ENCODE data around the gene CCDC197. TPM values are rescaled to one million over a fixed set of nuclear protein-coding genes. Genes with fewer than 3 reads are reported as not detected.

Gene CCDC197
- total RNA-seq, 2 experiments from 2014 or later: not detected

DNA sequence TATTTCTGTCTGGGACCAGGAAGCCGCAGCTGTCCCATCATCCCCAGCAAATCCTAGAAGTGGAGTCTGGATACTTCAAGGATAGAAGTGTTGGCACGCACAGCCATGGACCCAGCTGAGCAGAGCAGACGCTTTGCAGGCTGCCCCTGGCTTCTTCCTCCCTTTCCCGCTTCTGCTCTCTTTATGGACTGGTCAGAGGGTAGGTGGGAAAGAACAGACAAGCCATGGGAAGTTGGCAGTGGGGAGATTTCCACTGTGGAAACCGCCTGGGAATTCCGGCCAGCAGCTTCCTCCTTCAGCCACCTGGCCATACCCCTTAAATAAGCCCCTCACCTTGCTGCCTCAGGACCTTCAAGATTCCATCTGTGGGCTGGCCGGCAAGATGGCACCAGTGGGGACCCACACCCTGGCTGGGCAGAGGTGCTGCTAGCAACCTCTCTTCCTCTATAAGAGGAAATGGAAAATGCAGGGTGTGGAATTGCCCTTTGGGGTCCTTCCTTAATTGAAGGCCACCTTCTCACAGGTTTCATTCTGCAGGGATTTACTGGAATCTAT is 49.7 kb downstream of the CCDC197 start:
- H3K36me3 ChIP-seq (ENCODE audit: insufficient read depth, low read length): peaks cover 74% of the 10 kb centered on the region
- no peak overlapping the region for H3K27ac ChIP-seq (ENCODE audit: low read depth in 1 of 2, low read length in 2 of 2)
- H3K4me1 Mint-ChIP-seq (ENCODE audit: low read depth): no peaks in the 10 kb centered on the region
- no peak overlapping the region for H3K4me3 Mint-ChIP-seq
- TF ChIP-seq, protein P1, sequence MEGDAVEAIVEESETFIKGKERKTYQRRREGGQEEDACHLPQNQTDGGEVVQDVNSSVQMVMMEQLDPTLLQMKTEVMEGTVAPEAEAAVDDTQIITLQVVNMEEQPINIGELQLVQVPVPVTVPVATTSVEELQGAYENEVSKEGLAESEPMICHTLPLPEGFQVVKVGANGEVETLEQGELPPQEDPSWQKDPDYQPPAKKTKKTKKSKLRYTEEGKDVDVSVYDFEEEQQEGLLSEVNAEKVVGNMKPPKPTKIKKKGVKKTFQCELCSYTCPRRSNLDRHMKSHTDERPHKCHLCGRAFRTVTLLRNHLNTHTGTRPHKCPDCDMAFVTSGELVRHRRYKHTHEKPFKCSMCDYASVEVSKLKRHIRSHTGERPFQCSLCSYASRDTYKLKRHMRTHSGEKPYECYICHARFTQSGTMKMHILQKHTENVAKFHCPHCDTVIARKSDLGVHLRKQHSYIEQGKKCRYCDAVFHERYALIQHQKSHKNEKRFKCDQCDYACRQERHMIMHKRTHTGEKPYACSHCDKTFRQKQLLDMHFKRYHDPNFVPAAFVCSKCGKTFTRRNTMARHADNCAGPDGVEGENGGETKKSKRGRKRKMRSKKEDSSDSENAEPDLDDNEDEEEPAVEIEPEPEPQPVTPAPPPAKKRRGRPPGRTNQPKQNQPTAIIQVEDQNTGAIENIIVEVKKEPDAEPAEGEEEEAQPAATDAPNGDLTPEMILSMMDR (IDR thresholded peaks at IDR 0.05): no peak
- POLR2A ChIA-PET: no interaction called here
- H3K9me3 ChIP-seq (ENCODE audit: control insufficient read depth in 1 of 2, insufficient read depth in 1 of 2, low read length in 2 of 2): no peaks in the 10 kb centered on the region
- CTCF ChIA-PET: no interaction called here
- H3K27me3 Mint-ChIP-seq: no peaks in the 10 kb centered on the region
- no peak for ATAC-seq (ENCODE audit: poor library complexity)
- intact Hi-C loops (cut with DNase I, micrococcal nuclease): no loop called here
- H3K36me3 Mint-ChIP-seq (ENCODE audit: low read depth): peaks cover 86% of the 10 kb centered on the region
- DNase-seq: peak in 1 of 14 experiments; percentile 14
- H3K9me3 Mint-ChIP-seq: no peaks in the 10 kb centered on the region
- H3K27me3 ChIP-seq (ENCODE audit: control insufficient read depth in 1 of 2, insufficient read depth in 2 of 2, low read length in 2 of 2): no peaks in the 10 kb centered on the region
- H3K27ac Mint-ChIP-seq: peak overlapping the region; percentile 71
- H3K4me3 ChIP-seq (ENCODE audit: low read length): no peak overlapping the region
- H3K4me1 ChIP-seq (ENCODE audit: insufficient read depth, low read length): no peaks in the 10 kb centered on the region

DNA sequence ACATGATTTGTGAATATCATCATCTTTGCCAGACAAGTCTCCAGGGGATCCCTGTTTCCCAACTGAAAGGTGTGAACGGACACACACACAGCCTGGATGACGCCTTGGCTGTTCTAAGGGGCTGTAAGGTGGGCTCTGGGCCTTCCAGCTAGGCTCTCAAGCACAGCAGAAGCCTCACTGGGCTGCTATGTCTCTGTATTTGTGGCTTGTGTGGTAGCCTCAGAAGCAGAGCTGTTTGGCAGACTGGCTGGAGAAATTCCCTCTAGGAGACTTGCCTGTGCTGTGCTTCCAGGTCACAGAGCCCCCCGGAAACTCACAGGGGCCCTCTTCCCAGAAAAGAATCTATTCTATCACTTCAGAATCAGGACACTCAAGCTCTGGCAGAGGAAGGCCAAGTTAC is 50.5 kb downstream of the CCDC197 start:
- H3K4me1 Mint-ChIP-seq (ENCODE audit: low read depth): peaks cover 4% of the 10 kb centered on the region
- Histone ChIP-seq H3K4me3 (ENCODE audit: low read length) (no peak overlapping the region), H3K27ac (ENCODE audit: low read depth in 1 of 2, low read length in 2 of 2) (no peak overlapping the region), H3K4me1 (ENCODE audit: insufficient read depth, low read length) (no peaks in the 10 kb centered on the region), H3K9me3 (ENCODE audit: control insufficient read depth in 1 of 2, insufficient read depth in 1 of 2, low read length in 2 of 2) (no peaks in the 10 kb centered on the region), H3K36me3 (ENCODE audit: insufficient read depth, low read length) (peaks cover 82% of the 10 kb centered on the region), H3K27me3 (ENCODE audit: control insufficient read depth in 1 of 2, insufficient read depth in 2 of 2, low read length in 2 of 2) (no peaks in the 10 kb centered on the region)
- ATAC-seq (ENCODE audit: poor library complexity): no peak
- H3K4me3 Mint-ChIP-seq: no peak overlapping the region
- H3K9me3 Mint-ChIP-seq: no peaks in the 10 kb centered on the region
- TF ChIP-seq, protein P1 (IDR thresholded peaks at IDR 0.05): no peak
- peaks cover 94% of the 10 kb centered on the region for H3K36me3 Mint-ChIP-seq (ENCODE audit: low read depth)
- no peaks in the 10 kb centered on the region for H3K27me3 Mint-ChIP-seq
- intact Hi-C loops (cut with DNase I, micrococcal nuclease): no loop called here
- peak in 1 of 14 experiments; percentile 22 for DNase-seq
- ChIA-PET CTCF (no interaction called here), POLR2A (no interaction called here)
- peak overlapping the region; percentile 71 for H3K27ac Mint-ChIP-seq

DNA sequence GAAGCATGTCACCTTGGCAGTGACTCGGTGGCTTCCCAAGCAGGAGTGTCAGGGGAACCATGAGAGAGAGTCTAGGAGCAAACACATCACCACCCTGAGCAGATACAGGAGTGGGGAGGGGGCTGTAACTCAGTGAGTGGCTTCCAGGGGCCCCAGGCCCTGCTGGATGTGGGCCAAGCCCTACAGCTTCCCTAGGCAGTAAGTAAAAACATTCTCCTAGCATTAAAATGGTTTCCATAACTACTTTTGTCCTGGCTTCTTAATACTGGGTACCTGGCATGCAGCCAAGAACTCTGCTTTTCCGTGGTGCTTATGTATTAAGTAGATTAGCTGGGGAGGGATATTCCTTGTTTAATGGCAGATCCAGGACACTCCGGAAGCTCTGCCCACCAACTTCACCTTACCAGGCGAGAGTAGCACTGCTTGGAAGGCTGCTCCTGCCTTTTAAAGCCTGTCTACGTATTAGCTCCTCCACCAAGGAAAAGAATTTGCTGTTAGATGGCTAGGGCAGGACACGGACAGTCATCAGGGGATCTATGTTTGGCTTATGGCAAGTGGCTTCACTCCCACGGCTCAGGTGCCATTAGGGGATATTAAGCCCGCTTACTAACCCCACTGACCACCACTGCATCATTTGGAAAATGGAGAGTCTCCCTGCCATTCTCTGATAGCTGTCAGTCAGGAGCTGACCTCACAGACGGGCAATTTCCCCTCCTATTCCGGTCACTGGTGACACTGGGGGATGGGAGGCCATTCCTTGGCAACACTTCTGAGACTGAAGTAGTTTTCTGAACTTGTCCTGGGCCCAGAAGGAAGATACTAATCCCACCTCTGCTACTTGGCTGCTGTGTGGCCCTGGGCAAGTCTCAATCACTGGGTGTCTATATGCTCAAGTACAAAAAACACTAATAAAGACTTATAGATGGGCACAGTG is 51.9 kb downstream of the CCDC197 start:
- peak in 2 of 14 experiments; percentile 2 to 14 for DNase-seq
- H3K27ac Mint-ChIP-seq: peak overlapping the region; percentile 35
- POLR2A ChIA-PET: no interaction called here

More for the DNA sequence above, 51.9 kb downstream of the CCDC197 start:
- Histone ChIP-seq H3K4me1 (ENCODE audit: insufficient read depth, low read length) (no peaks in the 10 kb centered on the region), H3K36me3 (ENCODE audit: insufficient read depth, low read length) (peaks cover 93% of the 10 kb centered on the region), H3K27me3 (ENCODE audit: control insufficient read depth in 1 of 2, insufficient read depth in 2 of 2, low read length in 2 of 2) (no peaks in the 10 kb centered on the region), H3K27ac (ENCODE audit: low read depth in 1 of 2, low read length in 2 of 2) (no peak overlapping the region), H3K9me3 (ENCODE audit: control insufficient read depth in 1 of 2, insufficient read depth in 1 of 2, low read length in 2 of 2) (no peaks in the 10 kb centered on the region), H3K4me3 (ENCODE audit: low read length) (no peak overlapping the region)
- no peak overlapping the region for H3K4me3 Mint-ChIP-seq
- intact Hi-C loops (cut with DNase I, micrococcal nuclease): no loop called here
- H3K9me3 Mint-ChIP-seq: no peaks in the 10 kb centered on the region
- TF ChIP-seq, protein P1 (IDR thresholded peaks at IDR 0.05): no peak
- CTCF ChIA-PET: interaction anchor here (1.0 kb wide), 1 partner anchor 80 kb away, joined by 3 read pairs; no protein-coding TSS in a partner anchor
- H3K4me1 Mint-ChIP-seq (ENCODE audit: low read depth): peaks cover 8% of the 10 kb centered on the region
- no peaks in the 10 kb centered on the region for H3K27me3 Mint-ChIP-seq
- peaks cover 98% of the 10 kb centered on the region for H3K36me3 Mint-ChIP-seq (ENCODE audit: low read depth)
- ATAC-seq (ENCODE audit: poor library complexity): no peak

All from CD4-positive, alpha-beta T cell (primary cell).